Adrenal gland (tissue), 19 donors: ENCODE results near the gene INHBC. TPM values are rescaled to one million over a fixed set of nuclear protein-coding genes. Genes with fewer than 3 reads are reported as not detected.

Experiments
- DNase-seq, 7 donors: peaks; one replicate each; pipeline ENCODE4 v3.0.0-alpha.2; 2019 to 2020
- H3K27ac ChIP-seq, 5 donors: fragments of 200-600 bp; sonication (generic) in 4 of 5; 1 replicate in 3 of 5; 2 replicates in 2 of 5; pipeline versions ENCODE4 v1.5.1 to v1.8.0; 2016 to 2020; ENCODE audit warnings: mild to moderate bottlenecking in 1 of 5
- H3K27me3 ChIP-seq: fragments of 200-600 bp; 2 replicates; pipeline ENCODE4 v1.8.0; 2021
- H3K36me3 ChIP-seq, 2 donors: fragments of 200-600 bp; replicated peaks in 1 of 2; 1 replicate in 1 of 2; 2 replicates in 1 of 2; pipeline versions ENCODE4 v1.5.1 to v1.8.0; 2018 to 2022
- H3K4me1 ChIP-seq, 2 donors: fragments of 200-600 bp; replicated peaks in 1 of 2; 1 replicate in 1 of 2; 2 replicates in 1 of 2; pipeline versions ENCODE4 v1.5.1 to v1.8.0; 2018 to 2021
- H3K4me3 ChIP-seq, 4 donors: fragments of 200-600 bp; sonication (generic) in 3 of 4; one replicate each; pipeline ENCODE4 v1.5.1; 2016 to 2018
- H3K9me3 ChIP-seq, 3 donors: fragments of 200-600 bp; sonication (generic) in 1 of 3; replicated peaks in 1 of 3; 1 replicate in 2 of 3; 2 replicates in 1 of 3; pipeline versions ENCODE4 v1.5.1 to v1.8.0; 2016 to 2021
- POLR2A ChIP-seq, 2 donors: fragments of 450-650 bp; IDR thresholded peaks; one replicate each; pipeline ENCODE4 v1.6.1; 2017; ENCODE audit warnings: antibody characterized with exemption in 2 of 2, mild to moderate bottlenecking in 2 of 2, moderate library complexity in 1 of 2
- WGBS, 4 donors: extraction: QIAGEN DNeasy Blood & Tissue Kit in 2 of 4; methylation state at CpG; one replicate each; pipeline versions ENCODE4 v1.1.5 to v1.1.7; 2013 to 2017; 5-methylcytosine and 5-hydroxymethylcytosine counted together
- intact Hi-C, 2 donors: fragments of 100-400 bp; cut with DNase I; formaldehyde crosslinking; loops; one replicate each; pipeline versions ENCODE4 v1.14.1 to v1.15.0; 2022 to 2023
- long read RNA-seq, 10 donors: library from polyadenylated mRNA in 3 of 10; unstranded in 2 of 10; stranded (forward) in 1 of 10; transcript quantifications; one replicate each; pipeline ENCODE4 v2.0.0 and lab custom pipeline, GENCODE V29; 2021 to 2026
- polyA plus RNA-seq, 3 donors: library from polyadenylated mRNA; stranded (reverse); fragments of 200-250 nt in 2 of 3; fragments of 350-450 nt in 1 of 3; fragmentation: Illumina TruSeq in 1 of 3; extraction: RNeasy Lipid Tissue Mini Kit (QIAGEN cat#74804) in 1 of 3; gene quantifications; one replicate each; pipeline ENCODE4 v1.2.3, GENCODE V29; 2013 to 2014
- total RNA-seq, 9 donors: library from RNA; depleted of rRNA in 4 of 9; stranded (reverse); fragments of >200 nt in 4 of 9; fragments of 120-200 nt in 1 of 9; fragmentation: NEBNext Ultra II Directional in 1 of 9; extraction: Animal tissue kit (Norgen Biotek cat#: 25700) in 1 of 9; gene quantifications; one replicate each; pipeline versions ENCODE4 v1.1.0 to v1.2.4, GENCODE V29; 2013 to 2023
- TF ChIP-seq, protein P1 (sequence below), 6 experiments: fragments of 450-650 bp in 4 of 6; fragments of 200-600 bp in 2 of 6; sonication (generic) in 1 of 6; IDR thresholded peaks; 1 replicate in 5 of 6; 2 replicates in 1 of 6; pipeline versions ENCODE4 v1.5.1 to v1.8.0; 2016 to 2021; ENCODE audit warnings: antibody characterized with exemption in 6 of 6, mild to moderate bottlenecking in 2 of 6, moderate library complexity in 1 of 6
- donor health status: healthy with polysubstance abuse.
- donor health status: Bipolar disorder and iron deficiency.
- donor health status: DM: yes; HTN: yes; CAD: no.
- donor health status: DM: no; HTN: no; CAD: no.
- donor health status: DM: no; HTN: no; CAD: no.
- donor health status: DM: yes; HTN: yes; CAD: no.

Gene INHBC, protein sequence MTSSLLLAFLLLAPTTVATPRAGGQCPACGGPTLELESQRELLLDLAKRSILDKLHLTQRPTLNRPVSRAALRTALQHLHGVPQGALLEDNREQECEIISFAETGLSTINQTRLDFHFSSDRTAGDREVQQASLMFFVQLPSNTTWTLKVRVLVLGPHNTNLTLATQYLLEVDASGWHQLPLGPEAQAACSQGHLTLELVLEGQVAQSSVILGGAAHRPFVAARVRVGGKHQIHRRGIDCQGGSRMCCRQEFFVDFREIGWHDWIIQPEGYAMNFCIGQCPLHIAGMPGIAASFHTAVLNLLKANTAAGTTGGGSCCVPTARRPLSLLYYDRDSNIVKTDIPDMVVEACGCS
- not detected for total RNA-seq
- not detected for polyA plus RNA-seq
- long read RNA-seq, donor 1 = 0 reads
- long read RNA-seq, donor 2 = 0 reads
- long read RNA-seq, donor 3 = 0 reads
- long read RNA-seq, donor 4 = 0 reads
- long read RNA-seq, donor 5 = 0 reads
- long read RNA-seq, donor 6 = 0 reads
- long read RNA-seq, donor 7 = 0 reads
- long read RNA-seq, donor 8 = 0 reads
- long read RNA-seq, donor 9 = 0 reads
- long read RNA-seq, donor 10 = 0 reads

DNA sequence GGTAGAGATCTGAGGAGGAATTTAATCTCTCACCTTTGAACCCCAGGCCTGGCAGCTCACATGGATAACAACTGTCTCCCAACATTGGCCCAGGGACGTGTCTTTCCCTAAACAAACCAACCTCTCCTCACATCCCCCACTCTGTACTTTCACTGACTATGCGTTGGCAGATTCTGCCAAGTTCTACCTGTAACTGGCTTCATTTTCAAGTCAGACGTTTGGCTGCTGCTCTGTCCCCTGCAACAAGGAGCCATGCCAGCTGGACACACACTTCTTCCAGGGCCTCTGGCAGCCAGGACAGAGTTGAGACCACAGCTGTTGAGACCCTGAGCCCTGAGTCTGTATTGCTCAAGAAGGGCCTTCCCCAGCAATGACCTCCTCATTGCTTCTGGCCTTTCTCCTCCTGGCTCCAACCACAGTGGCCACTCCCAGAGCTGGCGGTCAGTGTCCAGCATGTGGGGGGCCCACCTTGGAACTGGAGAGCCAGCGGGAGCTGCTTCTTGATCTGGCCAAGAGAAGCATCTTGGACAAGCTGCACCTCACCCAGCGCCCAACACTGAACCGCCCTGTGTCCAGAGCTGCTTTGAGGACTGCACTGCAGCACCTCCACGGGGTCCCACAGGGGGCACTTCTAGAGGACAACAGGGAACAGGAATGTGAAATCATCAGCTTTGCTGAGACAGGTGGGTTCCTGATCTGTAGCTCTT, at the start of gene INHBC:
INHBC (plus strand) TSS at position 268 of the 707 bp plus-strand sequence; CDS start at position 371, 103 bp downstream.
- DNase-seq = peak in 1 of 7 donors; percentile 41
- intact Hi-C loops = no loop called here
- Histone ChIP-seq H3K4me1 (peaks cover 1 to 2% of the 10 kb centered on the region in 2 donors), H3K36me3 (no peaks in the 10 kb centered on the region), H3K27me3 (no peaks in the 10 kb centered on the region), H3K4me3 (no peak within 1 kb of the TSS), H3K27ac (no peak within 1 kb of the TSS), H3K9me3 (no peaks in the 10 kb centered on the region)
- TF ChIP-seq, protein P1, sequence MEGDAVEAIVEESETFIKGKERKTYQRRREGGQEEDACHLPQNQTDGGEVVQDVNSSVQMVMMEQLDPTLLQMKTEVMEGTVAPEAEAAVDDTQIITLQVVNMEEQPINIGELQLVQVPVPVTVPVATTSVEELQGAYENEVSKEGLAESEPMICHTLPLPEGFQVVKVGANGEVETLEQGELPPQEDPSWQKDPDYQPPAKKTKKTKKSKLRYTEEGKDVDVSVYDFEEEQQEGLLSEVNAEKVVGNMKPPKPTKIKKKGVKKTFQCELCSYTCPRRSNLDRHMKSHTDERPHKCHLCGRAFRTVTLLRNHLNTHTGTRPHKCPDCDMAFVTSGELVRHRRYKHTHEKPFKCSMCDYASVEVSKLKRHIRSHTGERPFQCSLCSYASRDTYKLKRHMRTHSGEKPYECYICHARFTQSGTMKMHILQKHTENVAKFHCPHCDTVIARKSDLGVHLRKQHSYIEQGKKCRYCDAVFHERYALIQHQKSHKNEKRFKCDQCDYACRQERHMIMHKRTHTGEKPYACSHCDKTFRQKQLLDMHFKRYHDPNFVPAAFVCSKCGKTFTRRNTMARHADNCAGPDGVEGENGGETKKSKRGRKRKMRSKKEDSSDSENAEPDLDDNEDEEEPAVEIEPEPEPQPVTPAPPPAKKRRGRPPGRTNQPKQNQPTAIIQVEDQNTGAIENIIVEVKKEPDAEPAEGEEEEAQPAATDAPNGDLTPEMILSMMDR (IDR thresholded peaks at IDR 0.05) = no peak
- TF ChIP-seq POLR2A (IDR thresholded peaks at IDR 0.05) = no peak
- WGBS, 4 donors = 51 to 82% (median 79%) methylated on average over 3 to 8 of the region's 8 CpGs

DNA sequence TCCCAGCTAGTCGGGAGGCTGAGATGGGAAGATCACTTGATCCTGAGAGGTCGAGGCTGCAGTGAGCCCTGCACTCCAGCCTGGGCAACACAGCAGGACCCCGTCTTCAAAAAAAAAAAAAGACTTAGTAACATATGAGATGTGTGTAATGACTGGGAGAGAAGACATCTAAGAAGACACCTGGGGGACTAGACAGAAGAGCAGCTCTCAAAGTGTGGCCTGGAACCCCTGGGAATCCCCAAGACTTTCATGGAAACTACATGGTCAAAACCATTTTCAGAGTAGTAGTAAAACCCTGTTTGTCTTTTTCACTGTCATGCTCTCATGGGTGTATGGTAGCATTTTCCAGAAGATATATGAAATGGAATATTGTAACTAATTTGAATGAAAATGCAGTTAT, 49.0 kb upstream of the INHBC start:
- 74 to 98% (median 96%) methylated on average over 3 of the region's 3 CpGs for WGBS, 4 donors
- no peaks in the 10 kb centered on the region for H3K27me3 ChIP-seq
- H3K4me1 ChIP-seq = peaks cover 0 to 13% of the 10 kb centered on the region in 2 donors
- intact Hi-C loops = no loop called here
- no peaks in the 10 kb centered on the region for H3K9me3 ChIP-seq
- DNase-seq = no peak
- H3K27ac ChIP-seq = no peak overlapping the region
- no peak for TF ChIP-seq POLR2A (IDR thresholded peaks at IDR 0.05)
- TF ChIP-seq, protein P1 (IDR thresholded peaks at IDR 0.05) = no peak
- H3K4me3 ChIP-seq = no peak overlapping the region
- H3K36me3 ChIP-seq = no peaks in the 10 kb centered on the region

DNA sequence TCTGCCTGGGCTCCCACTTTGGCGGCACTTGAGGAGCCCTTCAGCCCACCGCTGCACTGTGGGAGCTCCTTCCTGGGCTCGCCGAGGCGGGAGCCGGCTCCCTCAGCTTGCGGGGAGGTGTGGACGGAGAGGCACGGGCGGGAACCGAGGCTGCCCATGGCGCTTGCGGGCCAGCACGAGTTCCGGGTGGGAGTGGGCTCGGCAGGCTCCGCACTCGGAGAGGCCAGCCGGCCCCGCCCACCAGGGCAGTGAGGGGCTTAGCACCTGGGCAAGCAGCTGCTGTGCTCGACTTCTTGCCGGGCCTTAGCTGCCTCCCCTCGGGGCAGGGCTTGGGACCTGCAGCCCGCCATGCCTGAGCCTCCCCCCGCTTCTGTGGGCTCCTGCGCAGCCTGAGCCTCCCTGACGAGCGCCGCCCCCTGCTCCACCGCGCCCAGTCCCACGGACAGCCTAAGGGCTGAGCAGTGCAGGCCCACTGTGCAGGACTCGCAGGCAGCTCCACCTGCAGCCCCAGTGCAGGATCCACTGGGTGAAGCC, 48.3 kb upstream of the INHBC start:
- H3K27me3 ChIP-seq = no peaks in the 10 kb centered on the region
- intact Hi-C loops = no loop called here

More for the DNA sequence above, 48.3 kb upstream of the INHBC start:
- 93 to 99% (median 98%) methylated on average over 2 to 33 of the region's 33 CpGs for WGBS, 4 donors
- Histone ChIP-seq H3K27ac (no peak overlapping the region), H3K9me3 (no peaks in the 10 kb centered on the region), H3K4me3 (no peak overlapping the region), H3K4me1 (peaks cover 0 to 13% of the 10 kb centered on the region in 2 donors), H3K36me3 (no peaks in the 10 kb centered on the region)
- TF ChIP-seq, protein P1 (IDR thresholded peaks at IDR 0.05) = no peak
- no peak for TF ChIP-seq POLR2A (IDR thresholded peaks at IDR 0.05)
- no peak for DNase-seq
